Measurements from ENCODE around the gene GJB5. TPM values are rescaled to one million over a fixed set of nuclear protein-coding genes. Genes with fewer than 3 reads are reported as not detected.

GJB5 gene
- total RNA-seq, 1 donor from 2014 or later: 0.20 TPM

GRCh38 chr1:34776911-34777310, 22.1 kb downstream of the GJB5 start:
- no peak for DNase-seq (ENCODE audit: low read depth)

- no peak for DNase-seq (ENCODE audit: low read depth)
Measured at GRCh38 chr1:34777519-34778321, 22.9 kb downstream of the GJB5 start.

- no peak for DNase-seq (ENCODE audit: low read depth)
Measured at GRCh38 chr1:34778381-34778780, 23.5 kb downstream of the GJB5 start.

GRCh38 chr1:34779005-34779404, 24.2 kb downstream of the GJB5 start:
- DNase-seq (ENCODE audit: low read depth): no peak

- DNase-seq (ENCODE audit: low read depth): peak; percentile 68
Measured at GRCh38 chr1:34779526-34779925, 24.7 kb downstream of the GJB5 start.

GRCh38 chr1:34779962-34780361, 25.1 kb downstream of the GJB5 start:
- no peak for DNase-seq (ENCODE audit: low read depth)

- no peak for DNase-seq (ENCODE audit: low read depth)
Measured at GRCh38 chr1:34780528-34780927, 25.7 kb downstream of the GJB5 start.

- DNase-seq (ENCODE audit: low read depth): peak; percentile 27
Measured at GRCh38 chr1:34781071-34781843, 26.4 kb downstream of the GJB5 start, which contains the start of gene GJB3. Gene GJB3, plus strand, starts transcription at chr1:34781214. Its CDS starts 3,549 bp downstream, at chr1:34784763.

GRCh38 chr1:34781844-34782391, 27.1 kb downstream of the GJB5 start:
- DNase-seq (ENCODE audit: low read depth): no peak

GRCh38 chr1:34784751-34785221, 29.9 kb downstream of the GJB5 start:
- DNase-seq (ENCODE audit: low read depth): no peak

GRCh38 chr1:34785231-34785874, 30.5 kb downstream of the GJB5 start:
- DNase-seq (ENCODE audit: low read depth): no peak

- no peak for DNase-seq (ENCODE audit: low read depth)
Measured at GRCh38 chr1:34785875-34786470, 31.1 kb downstream of the GJB5 start.

- peak; percentile 59 for DNase-seq (ENCODE audit: low read depth)
Measured at GRCh38 chr1:34786521-34787325, 31.9 kb downstream of the GJB5 start.

- DNase-seq (ENCODE audit: low read depth): no peak
Measured at GRCh38 chr1:34787461-34788420, 32.9 kb downstream of the GJB5 start.

GRCh38 chr1:34790985-34791384, 36.1 kb downstream of the GJB5 start:
- no peak for DNase-seq (ENCODE audit: low read depth)

GRCh38 chr1:34792424-34792823, 37.6 kb downstream of the GJB5 start:
- DNase-seq (ENCODE audit: low read depth): no peak

GRCh38 chr1:34792868-34793727, 38.3 kb downstream of the GJB5 start, which contains the start of gene GJA4:
Gene GJA4, plus strand, starts transcription at chr1:34792999. Its CDS starts 1,215 bp downstream, at chr1:34794214.
- DNase-seq (ENCODE audit: low read depth): no peak

GRCh38 chr1:34794001-34794789, 39.3 kb downstream of the GJB5 start:
- peak; percentile 31 for DNase-seq (ENCODE audit: low read depth)
